HL-60 (cell line): Measurements from ENCODE around the gene BSG.

Experiments used
- CTCF ChIP-seq: IDR thresholded peaks from one replicate; pipeline ENCODE4 v1.5.1; 2011; ENCODE audit warnings: low read length, control low read depth, inconsistent platforms; ENCODE audit not compliant: insufficient read depth
- GABPA ChIP-seq: IDR thresholded peaks from 2 replicates; pipeline ENCODE4 v1.6.1; 2012; ENCODE audit warnings: low read depth
- TF ChIP-seq, protein P1 (sequence below): IDR thresholded peaks from 2 replicates; pipeline ENCODE4 v1.6.1; 2012; ENCODE audit warnings: low read depth; ENCODE audit not compliant: insufficient replicate concordance

DNA sequence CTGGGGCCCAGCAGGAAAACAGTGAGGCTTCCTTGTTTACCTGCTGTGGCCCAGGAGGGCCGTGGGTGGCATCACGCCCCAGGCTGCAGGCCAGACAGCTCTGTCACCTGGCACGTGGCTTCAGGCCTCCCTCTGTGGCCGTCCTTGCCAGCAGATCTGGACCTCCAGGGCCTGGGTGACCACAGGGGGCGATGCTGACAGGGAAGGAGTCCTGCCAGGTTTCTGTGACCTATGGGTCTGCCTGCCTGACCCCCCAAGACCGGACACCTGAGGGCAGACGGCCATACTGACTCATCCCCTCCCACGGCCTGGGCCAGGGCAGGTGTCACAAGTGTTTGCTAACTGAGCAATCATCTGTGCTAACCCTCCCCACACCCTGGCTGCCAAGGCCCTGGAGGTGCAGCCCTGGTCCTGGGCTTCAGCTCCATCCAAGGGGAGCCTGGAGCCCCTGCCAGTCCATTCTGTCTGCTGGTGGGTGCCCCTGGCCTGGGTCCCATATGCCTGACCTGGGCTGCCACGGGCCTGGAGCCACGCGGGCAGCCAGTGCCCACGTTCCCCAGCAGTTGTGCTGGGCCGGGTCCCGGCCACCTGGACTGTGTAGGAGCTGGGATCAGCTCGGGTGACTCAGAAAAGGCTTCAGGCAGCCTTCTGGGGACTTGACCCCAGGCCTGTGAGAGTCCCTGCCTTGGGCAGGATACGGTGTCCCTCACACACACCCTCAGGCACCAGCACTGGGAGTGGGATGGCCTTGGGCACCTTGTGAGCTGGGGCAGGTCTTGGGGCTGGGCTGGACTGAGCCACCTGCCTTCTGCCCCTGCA is 37.2 kb upstream of the BSG start:
- TF ChIP-seq CTCF (no peak), GABPA (no peak)
- TF ChIP-seq, protein P1, sequence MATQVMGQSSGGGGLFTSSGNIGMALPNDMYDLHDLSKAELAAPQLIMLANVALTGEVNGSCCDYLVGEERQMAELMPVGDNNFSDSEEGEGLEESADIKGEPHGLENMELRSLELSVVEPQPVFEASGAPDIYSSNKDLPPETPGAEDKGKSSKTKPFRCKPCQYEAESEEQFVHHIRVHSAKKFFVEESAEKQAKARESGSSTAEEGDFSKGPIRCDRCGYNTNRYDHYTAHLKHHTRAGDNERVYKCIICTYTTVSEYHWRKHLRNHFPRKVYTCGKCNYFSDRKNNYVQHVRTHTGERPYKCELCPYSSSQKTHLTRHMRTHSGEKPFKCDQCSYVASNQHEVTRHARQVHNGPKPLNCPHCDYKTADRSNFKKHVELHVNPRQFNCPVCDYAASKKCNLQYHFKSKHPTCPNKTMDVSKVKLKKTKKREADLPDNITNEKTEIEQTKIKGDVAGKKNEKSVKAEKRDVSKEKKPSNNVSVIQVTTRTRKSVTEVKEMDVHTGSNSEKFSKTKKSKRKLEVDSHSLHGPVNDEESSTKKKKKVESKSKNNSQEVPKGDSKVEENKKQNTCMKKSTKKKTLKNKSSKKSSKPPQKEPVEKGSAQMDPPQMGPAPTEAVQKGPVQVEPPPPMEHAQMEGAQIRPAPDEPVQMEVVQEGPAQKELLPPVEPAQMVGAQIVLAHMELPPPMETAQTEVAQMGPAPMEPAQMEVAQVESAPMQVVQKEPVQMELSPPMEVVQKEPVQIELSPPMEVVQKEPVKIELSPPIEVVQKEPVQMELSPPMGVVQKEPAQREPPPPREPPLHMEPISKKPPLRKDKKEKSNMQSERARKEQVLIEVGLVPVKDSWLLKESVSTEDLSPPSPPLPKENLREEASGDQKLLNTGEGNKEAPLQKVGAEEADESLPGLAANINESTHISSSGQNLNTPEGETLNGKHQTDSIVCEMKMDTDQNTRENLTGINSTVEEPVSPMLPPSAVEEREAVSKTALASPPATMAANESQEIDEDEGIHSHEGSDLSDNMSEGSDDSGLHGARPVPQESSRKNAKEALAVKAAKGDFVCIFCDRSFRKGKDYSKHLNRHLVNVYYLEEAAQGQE, result no peak
